CD4-positive, alpha-beta T cell (primary cell): ENCODE data around the gene JOSD2. TPM values are rescaled to one million over a fixed set of nuclear protein-coding genes. Genes with fewer than 3 reads are reported as not detected.

Experiments
- ATAC-seq: fragments of 200-7000 bp; cut with Tn5 transposase; one replicate; pipeline ENCODE4 v1.10.0; 2022; ENCODE audit warnings: mild to moderate bottlenecking; ENCODE audit not compliant: poor library complexity
- CTCF ChIA-PET: fragments of 350-600 bp; sonication (Branson Sonifier 250); formaldehyde crosslinking; loops from one replicate; lab custom pipeline; 2021; ENCODE audit warnings: antibody characterized with exemption, inconsistent platforms; lab: Charles Lee
- POLR2A ChIA-PET: fragments of 350-600 bp; sonication (Branson Sonifier 250); formaldehyde crosslinking; loops from one replicate; lab custom pipeline; 2021; ENCODE audit warnings: antibody characterized with exemption, inconsistent platforms; lab: Charles Lee
- DNase-seq, 14 experiments: peaks; one replicate each; pipeline ENCODE4 v3.0.0-alpha.2; 2013 to 2020; ENCODE audit warnings: mixed read lengths in 2 of 14
- H3K27ac ChIP-seq, 2 donors: one replicate each; pipeline versions ENCODE4 v1.5.1 to v1.7.0; 2013; ENCODE audit warnings: low read length in 2 of 2, low read depth in 1 of 2, mild to moderate bottlenecking in 1 of 2
- H3K27me3 ChIP-seq, 2 experiments: 1 replicate in 1 of 2; 2 replicates in 1 of 2; pipeline versions ENCODE4 v1.6.1 to v1.7.0; 2013; ENCODE audit warnings: low read length in 2 of 2, control low read depth in 1 of 2, mild to moderate bottlenecking in 1 of 2, moderate library complexity in 1 of 2; ENCODE audit not compliant: insufficient read depth in 2 of 2, control insufficient read depth in 1 of 2
- H3K36me3 ChIP-seq: one replicate; pipeline ENCODE4 v1.6.1; 2013; ENCODE audit warnings: low read length, control low read depth; ENCODE audit not compliant: insufficient read depth
- H3K4me1 ChIP-seq: one replicate; pipeline ENCODE4 v1.6.1; 2013; ENCODE audit warnings: low read length, control low read depth; ENCODE audit not compliant: insufficient read depth
- H3K4me3 ChIP-seq: one replicate; pipeline ENCODE4 v1.5.1; 2013; ENCODE audit warnings: mild to moderate bottlenecking, low read length, moderate library complexity
- H3K9me3 ChIP-seq, 2 experiments: 1 replicate in 1 of 2; 2 replicates in 1 of 2; pipeline versions ENCODE4 v1.6.1 to v1.7.0; 2013; ENCODE audit warnings: low read length in 2 of 2, mild to moderate bottlenecking in 2 of 2, control low read depth in 1 of 2, moderate library complexity in 1 of 2; ENCODE audit not compliant: control insufficient read depth in 1 of 2, insufficient read depth in 1 of 2
- H3K27ac Mint-ChIP-seq: one replicate; pipeline ENCODE4 v1.8.0; 2020; ENCODE audit warnings: mixed read lengths
- H3K27me3 Mint-ChIP-seq: one replicate; pipeline ENCODE4 v1.8.0; 2021; ENCODE audit warnings: mixed read lengths
- H3K36me3 Mint-ChIP-seq: one replicate; pipeline ENCODE4 v1.8.0; 2021; ENCODE audit warnings: low read depth, mixed read lengths
- H3K4me1 Mint-ChIP-seq: one replicate; pipeline ENCODE4 v1.8.0; 2021; ENCODE audit warnings: low read depth, mixed read lengths
- H3K4me3 Mint-ChIP-seq: one replicate; pipeline ENCODE4 v1.8.0; 2020; ENCODE audit warnings: mild to moderate bottlenecking, mixed read lengths
- H3K9me3 Mint-ChIP-seq: one replicate; pipeline ENCODE4 v1.8.0; 2020; ENCODE audit warnings: mixed read lengths
- intact Hi-C, 2 experiments: fragments of 100-400 bp; cut with DNase I in 1 of 2; cut with micrococcal nuclease in 1 of 2; formaldehyde crosslinking; loops; one replicate each; pipeline versions ENCODE4 v1.15.1 to v1.9.0; 2023 to 2025; cut with DNase I, micrococcal nuclease
- total RNA-seq, 174 experiments: library from RNA in 2 of 174; stranded (reverse) in 2 of 174; gene quantifications; one replicate each; pipeline ENCODE4 v1.2.3 and lab custom pipeline; 2021 to 2026
- TF ChIP-seq, protein P1 (sequence below): fragments of 200-600 bp; IDR thresholded peaks from one replicate; pipeline ENCODE4 v1.8.0; 2022; ENCODE audit warnings: antibody characterized with exemption, mild to moderate bottlenecking

JOSD2 gene
- total RNA-seq, 2 experiments from 2014 or later = 11.7 to 11.9 TPM

DNA sequence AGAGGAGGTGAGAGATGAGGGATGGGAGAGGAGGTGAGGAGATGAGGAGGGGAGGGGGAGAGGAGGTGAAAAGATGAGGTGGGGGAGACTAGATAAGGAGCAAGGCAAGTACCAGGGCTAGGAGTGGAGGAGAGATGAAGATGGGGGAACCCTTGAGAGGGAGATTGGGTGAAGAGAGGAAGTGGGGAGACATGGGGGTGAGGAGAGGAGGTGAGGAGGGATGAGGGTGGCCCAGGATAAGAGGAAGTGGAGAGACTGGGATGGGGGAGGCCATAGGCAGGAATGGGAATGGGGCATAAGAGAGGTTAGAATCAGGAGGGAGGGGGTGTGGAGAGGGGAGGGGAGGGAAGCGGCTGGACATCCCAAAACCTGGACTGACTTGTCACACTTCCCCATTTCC is 51.4 kb downstream of the JOSD2 start:
- H3K9me3 ChIP-seq = no peaks in the 10 kb centered on the region
- H3K27ac ChIP-seq = no peak overlapping the region
- Mint-ChIP-seq H3K27ac (no peak overlapping the region), H3K36me3 (no peaks in the 10 kb centered on the region), H3K9me3 (no peaks in the 10 kb centered on the region), H3K27me3 (peaks cover 54% of the 10 kb centered on the region), H3K4me3 (no peak overlapping the region), H3K4me1 (no peaks in the 10 kb centered on the region)
- H3K4me1 ChIP-seq = peaks cover 5% of the 10 kb centered on the region
- CTCF ChIA-PET = no interaction called here
- ATAC-seq (no peak), DNase-seq (no peak)
- POLR2A ChIA-PET = no interaction called here
- intact Hi-C loops = no loop called here
- TF ChIP-seq, protein P1, sequence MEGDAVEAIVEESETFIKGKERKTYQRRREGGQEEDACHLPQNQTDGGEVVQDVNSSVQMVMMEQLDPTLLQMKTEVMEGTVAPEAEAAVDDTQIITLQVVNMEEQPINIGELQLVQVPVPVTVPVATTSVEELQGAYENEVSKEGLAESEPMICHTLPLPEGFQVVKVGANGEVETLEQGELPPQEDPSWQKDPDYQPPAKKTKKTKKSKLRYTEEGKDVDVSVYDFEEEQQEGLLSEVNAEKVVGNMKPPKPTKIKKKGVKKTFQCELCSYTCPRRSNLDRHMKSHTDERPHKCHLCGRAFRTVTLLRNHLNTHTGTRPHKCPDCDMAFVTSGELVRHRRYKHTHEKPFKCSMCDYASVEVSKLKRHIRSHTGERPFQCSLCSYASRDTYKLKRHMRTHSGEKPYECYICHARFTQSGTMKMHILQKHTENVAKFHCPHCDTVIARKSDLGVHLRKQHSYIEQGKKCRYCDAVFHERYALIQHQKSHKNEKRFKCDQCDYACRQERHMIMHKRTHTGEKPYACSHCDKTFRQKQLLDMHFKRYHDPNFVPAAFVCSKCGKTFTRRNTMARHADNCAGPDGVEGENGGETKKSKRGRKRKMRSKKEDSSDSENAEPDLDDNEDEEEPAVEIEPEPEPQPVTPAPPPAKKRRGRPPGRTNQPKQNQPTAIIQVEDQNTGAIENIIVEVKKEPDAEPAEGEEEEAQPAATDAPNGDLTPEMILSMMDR = no peak
- H3K4me3 ChIP-seq = no peak overlapping the region
- peaks cover 7 to 19% of the 10 kb centered on the region in 2 experiments for H3K27me3 ChIP-seq
- no peaks in the 10 kb centered on the region for H3K36me3 ChIP-seq

DNA sequence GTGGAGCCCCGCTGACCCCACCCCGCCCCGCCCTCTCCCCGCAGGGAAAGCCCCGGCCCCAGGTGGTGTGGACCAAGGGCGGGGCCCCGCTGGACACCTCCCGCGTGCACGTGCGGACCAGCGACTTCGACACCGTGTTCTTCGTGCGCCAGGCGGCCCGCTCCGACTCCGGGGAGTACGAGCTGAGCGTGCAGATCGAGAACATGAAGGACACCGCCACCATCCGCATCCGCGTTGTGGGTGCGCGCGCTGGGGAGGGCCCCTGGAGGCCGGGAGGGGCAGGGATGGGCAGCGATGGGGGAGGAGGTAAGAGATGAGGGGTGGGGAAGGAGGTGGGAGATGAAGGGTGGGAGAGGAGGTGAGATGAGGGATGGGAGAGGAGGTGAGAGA is 51.9 kb downstream of the JOSD2 start:
- Histone ChIP-seq H3K27ac (no peak overlapping the region), H3K9me3 (no peaks in the 10 kb centered on the region), H3K4me1 (peaks cover 5% of the 10 kb centered on the region), H3K36me3 (no peaks in the 10 kb centered on the region), H3K4me3 (no peak overlapping the region), H3K27me3 (peaks cover 7 to 19% of the 10 kb centered on the region in 2 experiments)
- ChIA-PET CTCF (no interaction called here), POLR2A (no interaction called here)
- TF ChIP-seq, protein P1 = no peak
- H3K36me3 Mint-ChIP-seq = no peaks in the 10 kb centered on the region
- no peak for ATAC-seq
- H3K4me1 Mint-ChIP-seq = no peaks in the 10 kb centered on the region
- DNase-seq = no peak
- H3K27ac Mint-ChIP-seq = no peak overlapping the region
- H3K27me3 Mint-ChIP-seq = peaks cover 54% of the 10 kb centered on the region
- intact Hi-C loops = no loop called here
- no peak overlapping the region for H3K4me3 Mint-ChIP-seq
- H3K9me3 Mint-ChIP-seq = no peaks in the 10 kb centered on the region

DNA sequence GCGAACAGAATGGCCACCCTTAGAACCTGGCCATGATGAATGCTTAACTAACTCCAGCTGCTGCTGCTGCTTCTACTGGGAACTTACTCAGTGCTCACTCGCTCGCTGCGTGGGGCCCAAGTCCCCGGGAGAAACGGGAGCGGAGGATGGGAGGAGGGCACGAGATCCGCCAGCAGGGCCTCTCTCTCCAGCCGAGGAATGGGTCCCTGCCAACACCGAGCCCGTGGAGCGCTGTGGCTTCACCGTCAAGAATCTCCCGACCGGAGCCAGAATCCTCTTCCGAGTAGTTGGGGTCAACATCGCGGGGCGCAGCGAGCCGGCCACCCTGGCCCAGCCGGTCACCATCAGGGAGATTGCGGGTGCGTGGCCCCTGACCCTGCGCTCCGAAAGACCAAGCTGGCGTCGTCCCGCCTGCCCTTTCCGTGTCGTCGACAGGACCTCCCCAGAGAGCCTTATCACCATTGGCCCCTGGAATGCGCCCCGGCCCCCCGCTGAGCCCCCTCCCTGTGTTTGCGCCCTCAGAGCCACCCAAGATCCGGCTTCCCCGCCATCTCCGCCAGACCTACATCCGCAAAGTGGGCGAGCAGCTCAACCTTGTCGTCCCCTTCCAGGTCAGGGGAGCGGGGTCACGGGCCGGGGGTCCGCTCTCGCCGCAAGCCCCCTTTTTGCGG is 52.5 kb downstream of the JOSD2 start:
- DNase-seq = peak in 1 of 14 experiments; percentile 14
- H3K27ac ChIP-seq = no peak overlapping the region
- ATAC-seq = no peak
- Mint-ChIP-seq H3K4me1 (no peaks in the 10 kb centered on the region), H3K9me3 (no peaks in the 10 kb centered on the region), H3K4me3 (no peak overlapping the region), H3K36me3 (no peaks in the 10 kb centered on the region), H3K27me3 (peaks cover 54% of the 10 kb centered on the region), H3K27ac (no peak overlapping the region)
- peaks cover 5% of the 10 kb centered on the region for H3K4me1 ChIP-seq
- no peaks in the 10 kb centered on the region for H3K36me3 ChIP-seq
- no peaks in the 10 kb centered on the region for H3K9me3 ChIP-seq
- intact Hi-C loops = no loop called here
- no peak overlapping the region for H3K4me3 ChIP-seq
- H3K27me3 ChIP-seq = peaks cover 7 to 19% of the 10 kb centered on the region in 2 experiments
- ChIA-PET CTCF (no interaction called here), POLR2A (no interaction called here)
- TF ChIP-seq, protein P1 = no peak
